Right kidney (tissue), 1 donor: ENCODE data around the gene FAS.

Experiments used
- DNase-seq: peaks from one replicate; pipeline ENCODE4 v3.0.0-alpha.2; 2016

Gene FAS

GRCh38 chr10:89037096-89037495, 46.5 kb downstream of the FAS start:
- no peak for DNase-seq

GRCh38 chr10:89042562-89042961, 52.0 kb downstream of the FAS start:
- no peak for DNase-seq

- no peak for DNase-seq
Observed at GRCh38 chr10:89043052-89043451, 52.5 kb downstream of the FAS start.

DNA sequence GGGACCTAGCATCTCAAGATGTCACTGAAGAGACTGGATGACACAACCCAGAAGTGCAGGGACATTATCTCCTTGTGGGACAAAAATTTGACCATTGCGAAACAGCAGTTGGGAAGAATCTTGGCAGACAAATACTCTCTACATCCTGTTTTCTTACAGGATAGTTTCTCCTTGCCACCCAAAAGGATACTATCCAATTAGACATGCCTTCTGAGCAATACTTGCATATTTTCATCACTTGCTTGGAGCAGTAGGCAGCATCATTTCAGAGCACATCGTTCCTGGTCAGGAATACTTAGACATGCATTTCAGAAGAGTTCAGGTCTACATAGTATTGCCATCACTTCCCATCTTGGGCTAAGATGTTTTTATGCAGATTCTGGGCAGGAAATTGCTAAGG, 56.8 kb downstream of the FAS start:
- no peak for DNase-seq

DNA sequence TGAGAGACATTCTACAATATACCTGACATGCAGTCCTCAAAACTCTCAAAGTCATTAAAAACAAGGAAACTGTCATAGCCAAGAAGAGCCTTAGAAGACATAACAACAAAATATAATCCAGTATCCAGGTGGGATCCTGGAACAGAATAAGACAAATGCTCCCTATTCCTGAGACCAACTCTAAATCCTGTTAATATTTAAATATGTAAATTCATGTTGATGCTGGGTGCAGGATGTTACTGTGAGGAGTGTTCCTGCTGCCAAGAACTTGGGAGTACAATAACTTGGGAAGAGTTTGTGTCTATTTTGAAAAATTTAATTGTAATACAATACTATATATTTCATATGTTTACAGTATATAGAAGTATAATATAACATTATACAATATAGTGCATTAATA, 61.0 kb downstream of the FAS start:
- no peak for DNase-seq

GRCh38 chr10:89053555-89053954, 63.0 kb downstream of the FAS start:
- DNase-seq = no peak

GRCh38 chr10:89055159-89055558, 64.6 kb downstream of the FAS start:
- no peak for DNase-seq

- no peak for DNase-seq
Observed at GRCh38 chr10:89062861-89063260, 72.3 kb downstream of the FAS start.

- DNase-seq = no peak
Observed at GRCh38 chr10:89063465-89063864, 72.9 kb downstream of the FAS start.

GRCh38 chr10:89064748-89065147, 74.2 kb downstream of the FAS start:
- DNase-seq = no peak
